NCI-H526 (cell line): Measurements from ENCODE around the gene RGS9BP.
A peak's percentile ranks its signal among the peaks of the same experiment; 100 is the strongest.
"Not testable (repeated sequence)": the region's sequence is repeated elsewhere in the genome, so short reads cannot be mapped to it uniquely, and the experiment has no call there.

Experiments
- DNase-seq, 2 experiments: peaks; one replicate each; lab custom pipeline; 2025; lab: John Stamatoyannopoulos, UW

RGS9BP gene

GRCh38 chr19:32675720-32676185, at the start of gene RGS9BP:
RGS9BP (plus strand) TSS chr19:32675848; CDS start chr19:32676264, 416 bp downstream.
- peak; percentile 72 to 92 for DNase-seq

GRCh38 chr19:32626969-32627368, 48.7 kb upstream of the RGS9BP start:
- DNase-seq = no peak

- DNase-seq = no peak
Measured at GRCh38 chr19:32627714-32628270, 47.9 kb upstream of the RGS9BP start.

- no peak for DNase-seq
Measured at GRCh38 chr19:32630338-32630737, 45.3 kb upstream of the RGS9BP start.

- no peak for DNase-seq
Measured at GRCh38 chr19:32631381-32631780, 44.3 kb upstream of the RGS9BP start.

GRCh38 chr19:32637480-32637879, 38.2 kb upstream of the RGS9BP start:
- no peak for DNase-seq

GRCh38 chr19:32638625-32639024, 37.0 kb upstream of the RGS9BP start:
- no peak for DNase-seq

GRCh38 chr19:32642771-32643170, 32.9 kb upstream of the RGS9BP start:
- DNase-seq = no peak

GRCh38 chr19:32646556-32646955, 29.1 kb upstream of the RGS9BP start:
- no peak for DNase-seq

GRCh38 chr19:32647361-32647760, 28.3 kb upstream of the RGS9BP start:
- no peak for DNase-seq

GRCh38 chr19:32649751-32650150, 25.9 kb upstream of the RGS9BP start:
- no peak for DNase-seq

GRCh38 chr19:32650671-32651070, 25.0 kb upstream of the RGS9BP start:
- DNase-seq = no peak

GRCh38 chr19:32651729-32652140, 23.9 kb upstream of the RGS9BP start:
- DNase-seq = no peak

GRCh38 chr19:32652331-32652730, 23.3 kb upstream of the RGS9BP start:
- not testable (repeated sequence) for DNase-seq

- DNase-seq = peak; percentile 7 to 66
Measured at GRCh38 chr19:32652894-32653598, 22.6 kb upstream of the RGS9BP start.

GRCh38 chr19:32653599-32653915, 22.1 kb upstream of the RGS9BP start:
- no peak for DNase-seq

GRCh38 chr19:32656379-32656778, 19.3 kb upstream of the RGS9BP start:
- not testable (repeated sequence) for DNase-seq

GRCh38 chr19:32658075-32658474, 17.6 kb upstream of the RGS9BP start:
- DNase-seq = no peak

- DNase-seq = no peak
Measured at GRCh38 chr19:32658527-32658926, 17.1 kb upstream of the RGS9BP start.

GRCh38 chr19:32661318-32661717, 14.3 kb upstream of the RGS9BP start:
- DNase-seq = no peak

GRCh38 chr19:32662186-32662585, 13.5 kb upstream of the RGS9BP start:
- no peak for DNase-seq

GRCh38 chr19:32666084-32666483, 9.6 kb upstream of the RGS9BP start:
- no peak for DNase-seq

GRCh38 chr19:32669310-32669709, 6.3 kb upstream of the RGS9BP start:
- DNase-seq = no peak
